Progenitor cell of endocrine pancreas (in vitro differentiated cells): ENCODE measurements around the gene ZBTB18. TPM values are rescaled to one million over a fixed set of nuclear protein-coding genes. Genes with fewer than 3 reads are reported as not detected.
"Not testable (repeated sequence)": the region's sequence is repeated elsewhere in the genome, so short reads cannot be mapped to it uniquely, and the experiment has no call there.

ENCODE experiments used
- DNase-seq: peaks from one replicate; pipeline ENCODE4 v3.0.0; 2021; ENCODE audit warnings: low spot score; ENCODE audit not compliant: unreplicated experiment
- H3K27ac Mint-ChIP-seq: 2 replicates; pipeline ENCODE4 v1.8.0; 2021; ENCODE audit warnings: mild to moderate bottlenecking, moderate library complexity, mixed read lengths
- H3K27me3 Mint-ChIP-seq: 2 replicates; pipeline ENCODE4 v1.8.0; 2021; ENCODE audit warnings: mixed read lengths
- H3K36me3 Mint-ChIP-seq: 2 replicates; pipeline ENCODE4 v1.8.0; 2022; ENCODE audit warnings: mixed read lengths; ENCODE audit not compliant: insufficient read depth
- H3K4me1 Mint-ChIP-seq: 2 replicates; pipeline ENCODE4 v1.8.0; 2021; ENCODE audit warnings: low read depth, mixed read lengths
- H3K4me3 Mint-ChIP-seq: 2 replicates; pipeline ENCODE4 v1.8.0; 2021; ENCODE audit warnings: low read depth, mild to moderate bottlenecking, moderate library complexity, mixed read lengths
- H3K9me3 Mint-ChIP-seq: 2 replicates; pipeline ENCODE4 v1.8.0; 2021; ENCODE audit warnings: low read depth, mixed read lengths
- CTCF ChIP-seq: fragments of 200-600 bp; sonication (generic); IDR thresholded peaks from one replicate; pipeline ENCODE4 v1.5.0; 2021; ENCODE audit warnings: antibody characterized with exemption, mild to moderate bottlenecking; ENCODE audit not compliant: unreplicated experiment
- total RNA-seq: library from RNA; stranded (reverse); gene quantifications from 2 replicates; pipeline ENCODE4 v1.2.1, GENCODE V29; 2021

ZBTB18 gene
- total RNA-seq, 1 donor from 2014 or later = 32.3 TPM

- no peaks in the 10 kb centered on the region for H3K9me3 Mint-ChIP-seq
- H3K27me3 Mint-ChIP-seq = peaks cover 20% of the 10 kb centered on the region
- H3K4me3 Mint-ChIP-seq = no peak overlapping the region
- no peak for DNase-seq
- TF ChIP-seq CTCF = no peak
- H3K4me1 Mint-ChIP-seq = no peaks in the 10 kb centered on the region
- no peak overlapping the region for H3K27ac Mint-ChIP-seq
- H3K36me3 Mint-ChIP-seq = no peaks in the 10 kb centered on the region
These were observed 13.8 kb upstream of the ZBTB18 start for GRCh38 chr1:244037252-244037651.

DNA sequence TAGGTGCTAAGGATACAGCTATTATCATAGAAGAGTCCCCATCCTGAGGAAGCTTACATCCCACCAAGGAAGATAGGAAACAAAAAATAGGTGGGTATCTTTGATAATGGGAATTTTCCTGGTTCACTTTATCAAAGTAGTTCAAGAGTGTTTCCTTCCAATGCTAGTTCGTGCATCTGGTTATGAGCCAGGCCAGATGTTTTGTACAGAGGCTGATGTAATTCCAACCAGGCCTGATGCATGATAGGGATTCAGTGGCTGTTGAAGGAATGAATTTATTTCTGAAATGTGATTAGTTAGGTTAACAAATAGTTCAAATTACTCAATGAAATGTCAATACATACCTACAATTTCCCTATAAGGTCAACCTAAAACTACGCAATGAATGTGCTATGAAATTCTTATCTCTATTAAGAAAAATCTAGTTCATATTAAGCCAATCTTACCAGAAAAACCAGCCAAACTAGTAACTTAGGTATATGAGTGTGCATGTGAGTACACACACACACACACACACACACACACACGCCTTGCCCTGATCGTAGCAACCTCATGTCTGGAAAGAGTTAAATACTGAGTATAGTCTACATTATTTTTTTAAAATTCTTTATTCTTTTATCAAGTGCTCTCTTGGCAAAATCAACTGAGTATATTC, 9.5 kb upstream of the ZBTB18 start:
- DNase-seq = no peak
- H3K27me3 Mint-ChIP-seq = peaks cover 24% of the 10 kb centered on the region
- peaks cover 12% of the 10 kb centered on the region for H3K4me1 Mint-ChIP-seq
- H3K4me3 Mint-ChIP-seq = no peak overlapping the region
- no peak overlapping the region for H3K27ac Mint-ChIP-seq
- H3K9me3 Mint-ChIP-seq = no peaks in the 10 kb centered on the region
- no peak for TF ChIP-seq CTCF
- no peaks in the 10 kb centered on the region for H3K36me3 Mint-ChIP-seq

GRCh38 chr1:244042293-244042692, 8.8 kb upstream of the ZBTB18 start:
- no peaks in the 10 kb centered on the region for H3K9me3 Mint-ChIP-seq
- TF ChIP-seq CTCF = no peak
- no peak overlapping the region for H3K27ac Mint-ChIP-seq
- H3K4me1 Mint-ChIP-seq = peaks cover 17% of the 10 kb centered on the region
- H3K36me3 Mint-ChIP-seq = no peaks in the 10 kb centered on the region
- H3K4me3 Mint-ChIP-seq = no peak overlapping the region
- peaks cover 20% of the 10 kb centered on the region for H3K27me3 Mint-ChIP-seq
- DNase-seq = no peak

DNA sequence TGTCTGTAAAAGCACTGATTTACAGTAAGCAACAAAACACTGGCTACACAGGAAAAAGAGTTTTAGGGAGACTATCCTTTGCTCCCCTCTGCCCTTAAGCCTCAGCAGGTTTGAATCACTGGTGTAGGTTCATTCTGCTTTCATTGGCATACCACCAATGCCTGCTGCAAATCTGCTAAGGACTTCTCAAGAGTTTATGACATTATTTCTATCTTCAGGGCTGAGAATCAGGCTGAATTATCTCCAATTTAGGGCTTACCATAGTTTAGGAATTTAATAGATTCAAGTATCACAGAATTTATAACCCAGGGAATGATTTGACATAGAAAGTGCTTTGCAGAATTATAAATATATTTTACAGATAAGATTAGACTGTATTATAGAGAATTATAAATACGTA, 6.7 kb upstream of the ZBTB18 start:
- H3K4me1 Mint-ChIP-seq = peaks cover 19% of the 10 kb centered on the region
- no peak for TF ChIP-seq CTCF
- no peak for DNase-seq
- peaks cover 14% of the 10 kb centered on the region for H3K27me3 Mint-ChIP-seq
- no peak overlapping the region for H3K4me3 Mint-ChIP-seq
- no peaks in the 10 kb centered on the region for H3K36me3 Mint-ChIP-seq
- H3K9me3 Mint-ChIP-seq = no peaks in the 10 kb centered on the region
- no peak overlapping the region for H3K27ac Mint-ChIP-seq

- peak overlapping the region; percentile 100 for H3K27ac Mint-ChIP-seq
- H3K36me3 Mint-ChIP-seq = not testable (repeated sequence)
These were observed 4.8 kb upstream of the ZBTB18 start for GRCh38 chr1:244046254-244046653.

DNA sequence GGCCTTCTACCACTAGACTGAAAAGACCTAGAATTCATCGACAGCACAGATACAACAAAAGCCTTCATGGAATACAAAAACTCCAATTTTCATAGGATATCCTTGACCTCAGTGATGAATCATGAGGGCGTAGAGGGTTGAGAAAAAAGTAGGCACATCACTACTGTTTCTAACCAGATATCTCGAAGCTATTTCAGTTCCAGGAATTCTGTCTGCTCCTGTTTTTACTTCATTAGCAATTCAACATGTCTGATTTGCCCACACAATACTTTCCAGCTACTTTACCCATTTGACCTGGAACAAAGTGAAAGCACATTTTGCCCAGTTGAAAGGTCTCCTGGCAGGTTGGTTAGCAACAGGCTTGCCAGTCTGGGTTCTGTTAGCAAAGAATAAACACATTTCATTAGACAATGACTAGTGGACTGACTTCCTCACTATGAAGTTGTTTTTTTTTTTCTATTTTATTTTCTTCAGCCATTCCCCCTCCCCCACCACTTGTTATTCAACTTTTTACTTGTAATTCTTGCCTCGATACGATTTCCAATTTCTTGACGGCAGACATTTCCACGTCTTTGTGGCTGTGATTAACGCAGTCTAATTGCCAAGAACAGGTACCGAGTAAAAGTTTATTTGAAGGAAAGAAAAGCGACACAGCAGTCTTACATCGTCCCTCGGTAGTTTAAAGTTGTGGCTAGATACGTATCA, 4.0 kb upstream of the ZBTB18 start:
- Mint-ChIP-seq H3K9me3 (no peaks in the 10 kb centered on the region), H3K27me3 (peaks cover 11% of the 10 kb centered on the region), H3K4me3 (peak overlapping the region; percentile 93), H3K4me1 (peaks cover 26% of the 10 kb centered on the region), H3K36me3 (no peaks in the 10 kb centered on the region), H3K27ac (peak overlapping the region; percentile 100)
- no peak for DNase-seq
- no peak for TF ChIP-seq CTCF

More at GRCh38 chr1:244046254-244046653, 4.8 kb upstream of the ZBTB18 start:
- Mint-ChIP-seq H3K4me3 (peak overlapping the region; percentile 93), H3K27me3 (peaks cover 13% of the 10 kb centered on the region), H3K4me1 (peaks cover 26% of the 10 kb centered on the region)
- DNase-seq, H3K9me3 Mint-ChIP-seq: not testable (repeated sequence)
